Measurements from ENCODE around the gene GLP2R.

The GLP2R gene

GRCh38 chr17:9859781-9860180 is 34.1 kb downstream of the GLP2R start:
- no peak for DNase-seq

GRCh38 chr17:9860851-9861250 is 35.1 kb downstream of the GLP2R start:
- no peak for DNase-seq

- no peak for DNase-seq
Observed at GRCh38 chr17:9862220-9862619, 36.5 kb downstream of the GLP2R start.

- DNase-seq, result no peak
Observed at GRCh38 chr17:9862949-9863348, 37.2 kb downstream of the GLP2R start.

- DNase-seq, result no peak
Observed at GRCh38 chr17:9865586-9865985, 39.9 kb downstream of the GLP2R start.

- DNase-seq, result no peak
Observed at GRCh38 chr17:9868552-9868951, 42.8 kb downstream of the GLP2R start.

GRCh38 chr17:9872852-9873251 is 47.1 kb downstream of the GLP2R start:
- DNase-seq, result no peak

GRCh38 chr17:9874722-9875121 is 49.0 kb downstream of the GLP2R start:
- DNase-seq, result no peak

GRCh38 chr17:9875441-9875840 is 49.7 kb downstream of the GLP2R start:
- no peak for DNase-seq

GRCh38 chr17:9878356-9878755 is 52.6 kb downstream of the GLP2R start:
- no peak for DNase-seq

- no peak for DNase-seq
Observed at GRCh38 chr17:9878786-9879525, 53.2 kb downstream of the GLP2R start.

GRCh38 chr17:9880582-9880999 is 54.9 kb downstream of the GLP2R start:
- DNase-seq, result no peak

- no peak for DNase-seq
Observed at GRCh38 chr17:9883451-9883850, 57.7 kb downstream of the GLP2R start.

- no peak for DNase-seq
Observed at GRCh38 chr17:9886141-9886930, 60.6 kb downstream of the GLP2R start.

- DNase-seq, result no peak
Observed at GRCh38 chr17:9887508-9887907, 61.8 kb downstream of the GLP2R start.

GRCh38 chr17:9890124-9890523 is 64.4 kb downstream of the GLP2R start:
- DNase-seq, result no peak

GRCh38 chr17:9893411-9894012 is 67.8 kb downstream of the GLP2R start:
- DNase-seq, result no peak

GRCh38 chr17:9894231-9894630 is 68.5 kb downstream of the GLP2R start:
- DNase-seq, result no peak

- no peak for DNase-seq
Observed at GRCh38 chr17:9895923-9896322, 70.2 kb downstream of the GLP2R start.

GRCh38 chr17:9897372-9897968 is 71.7 kb downstream of the GLP2R start:
- DNase-seq, result no peak

- no peak for DNase-seq
Observed at GRCh38 chr17:9898812-9899211, 73.1 kb downstream of the GLP2R start.

GRCh38 chr17:9899280-9900043 is 73.7 kb downstream of the GLP2R start:
- no peak for DNase-seq

Measured in activated CD4-positive, alpha-beta T cell treated with anti-CD3 and anti-CD28 coated beads, Interleukin-2, amount 50 U/mL, for 4 hours (primary cell).